ENCODE data around the gene STX8.

Gene STX8

GRCh38 chr17:9253308-9253707 lies 322.3 kb downstream of the STX8 start:
- DNase-seq, result no peak
- Histone ChIP-seq H3K36me3 (no peaks in the 10 kb centered on the region), H3K27ac (no peak overlapping the region), H3K9me3 (ENCODE audit: severe bottlenecking) (no peaks in the 10 kb centered on the region), H3K4me3 (ENCODE audit: low read depth, low read length) (no peak overlapping the region), H3K27me3 (ENCODE audit: insufficient read depth, low read depth, severe bottlenecking) (no peaks in the 10 kb centered on the region)
- TF ChIP-seq CTCF (IDR thresholded peaks at IDR 0.05; ENCODE audit: low read depth, low read length), result no peak

DNA sequence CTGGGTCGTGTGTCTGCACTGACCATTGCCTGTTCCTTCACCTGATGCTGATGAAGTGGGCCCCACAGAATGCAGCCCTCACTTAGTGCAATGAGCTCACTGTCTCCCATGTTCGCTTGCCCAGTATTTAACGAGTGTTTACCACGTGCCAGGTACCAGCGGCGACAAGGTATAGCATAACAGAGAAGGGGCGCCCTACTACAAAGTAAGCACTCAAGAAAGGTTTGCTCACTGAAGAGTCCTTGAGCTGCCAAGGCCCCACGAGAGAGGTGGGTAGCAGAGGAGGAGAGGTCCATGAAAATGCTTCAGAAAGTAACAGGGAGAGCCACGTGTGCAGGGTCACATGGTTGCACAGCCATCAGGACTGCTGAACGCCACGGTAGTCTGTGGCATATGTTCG lies 324.3 kb downstream of the STX8 start:
- DNase-seq, result no peak
- Histone ChIP-seq H3K27ac (no peak overlapping the region), H3K9me3 (ENCODE audit: severe bottlenecking) (no peaks in the 10 kb centered on the region), H3K36me3 (no peaks in the 10 kb centered on the region), H3K27me3 (ENCODE audit: insufficient read depth, low read depth, severe bottlenecking) (no peaks in the 10 kb centered on the region), H3K4me3 (ENCODE audit: low read depth, low read length) (no peak overlapping the region)
- TF ChIP-seq CTCF (IDR thresholded peaks at IDR 0.05; ENCODE audit: low read depth, low read length), result no peak

GRCh38 chr17:9249245-9249953 lies 326.2 kb downstream of the STX8 start:
- no peak for TF ChIP-seq CTCF (IDR thresholded peaks at IDR 0.05; ENCODE audit: low read depth, low read length)
- no peak overlapping the region for H3K27ac ChIP-seq
- no peak for DNase-seq
- no peaks in the 10 kb centered on the region for H3K9me3 ChIP-seq (ENCODE audit: severe bottlenecking)
- no peak overlapping the region for H3K4me3 ChIP-seq (ENCODE audit: low read depth, low read length)
- no peaks in the 10 kb centered on the region for H3K36me3 ChIP-seq
- H3K27me3 ChIP-seq (ENCODE audit: insufficient read depth, low read depth, severe bottlenecking), result no peaks in the 10 kb centered on the region

GRCh38 chr17:9247401-9247938 lies 328.1 kb downstream of the STX8 start:
- H3K27me3 ChIP-seq (ENCODE audit: insufficient read depth, low read depth, severe bottlenecking), result no peaks in the 10 kb centered on the region
- H3K4me3 ChIP-seq (ENCODE audit: low read depth, low read length), result no peak overlapping the region
- DNase-seq, result no peak
- TF ChIP-seq CTCF (IDR thresholded peaks at IDR 0.05; ENCODE audit: low read depth, low read length), result no peak
- H3K27ac ChIP-seq, result no peak overlapping the region
- no peaks in the 10 kb centered on the region for H3K9me3 ChIP-seq (ENCODE audit: severe bottlenecking)
- no peaks in the 10 kb centered on the region for H3K36me3 ChIP-seq

DNA sequence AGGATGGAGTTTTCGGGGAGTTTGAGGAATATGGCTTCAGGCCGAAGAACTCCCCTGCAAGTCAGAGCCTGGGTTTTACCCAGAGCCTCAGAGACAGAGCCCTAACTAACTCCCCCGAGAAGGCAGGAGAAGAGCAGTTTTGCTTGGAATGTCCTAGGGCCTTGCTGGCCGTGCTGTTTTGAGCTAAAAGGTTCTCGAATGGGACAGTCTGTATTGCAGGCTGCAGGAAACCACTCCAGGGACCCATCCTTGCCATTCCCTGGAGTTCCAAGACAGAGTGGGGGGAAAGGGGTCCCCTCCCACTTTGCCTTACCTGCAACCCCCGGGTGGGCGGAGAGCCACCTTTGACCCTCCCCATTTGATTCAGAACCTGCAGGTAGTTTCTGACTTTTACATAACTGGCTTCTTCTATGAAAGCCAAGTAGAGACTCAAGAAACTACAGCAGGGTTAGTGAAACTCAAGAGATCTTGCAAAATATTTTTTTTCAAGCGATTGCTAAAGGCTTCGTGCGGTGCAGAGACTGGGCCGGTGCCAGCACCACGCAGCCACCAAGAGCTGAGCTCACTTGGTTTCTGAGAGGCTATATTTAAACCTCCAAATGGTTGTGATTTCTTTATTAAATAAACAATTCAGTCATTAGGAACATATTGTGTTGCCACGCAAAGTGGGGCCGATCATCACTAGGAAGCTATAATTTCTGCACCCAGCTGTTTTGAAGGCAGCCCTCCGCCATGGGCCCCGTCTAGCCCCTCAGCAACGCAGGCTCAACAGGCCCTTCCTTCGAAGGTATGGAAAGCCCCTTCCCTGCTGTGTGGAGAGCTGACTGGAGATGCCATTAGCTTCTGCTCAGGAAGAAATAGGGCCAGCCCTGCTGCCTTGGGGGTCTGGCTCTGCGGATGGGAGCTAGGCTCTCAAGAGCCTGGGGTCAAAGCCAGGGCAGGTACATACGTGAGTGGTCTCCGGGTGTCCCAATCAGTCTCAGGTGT lies 331.3 kb downstream of the STX8 start:
- H3K36me3 ChIP-seq, result no peaks in the 10 kb centered on the region
- no peak for DNase-seq
- H3K27ac ChIP-seq, result no peak overlapping the region
- no peak for TF ChIP-seq CTCF (IDR thresholded peaks at IDR 0.05; ENCODE audit: low read depth, low read length)
- no peaks in the 10 kb centered on the region for H3K9me3 ChIP-seq (ENCODE audit: severe bottlenecking)
- no peak overlapping the region for H3K4me3 ChIP-seq (ENCODE audit: low read depth, low read length)
- H3K27me3 ChIP-seq (ENCODE audit: insufficient read depth, low read depth, severe bottlenecking), result no peaks in the 10 kb centered on the region

All from WERI-Rb-1 (cell line).